GM19397 (cell line): Measurements from ENCODE around the gene SPEM1.
"Not testable (repeated sequence)": the region's sequence is repeated elsewhere in the genome, so short reads cannot be mapped to it uniquely, and the experiment has no call there.

ENCODE experiments used
- ATAC-seq: cut with Tn5 transposase; IDR thresholded peaks from one replicate; pipeline ENCODE4 v1.9.1; 2021; ENCODE audit warnings: mild to moderate bottlenecking, moderate library complexity; ENCODE audit not compliant: unreplicated experiment

SPEM1 gene

DNA sequence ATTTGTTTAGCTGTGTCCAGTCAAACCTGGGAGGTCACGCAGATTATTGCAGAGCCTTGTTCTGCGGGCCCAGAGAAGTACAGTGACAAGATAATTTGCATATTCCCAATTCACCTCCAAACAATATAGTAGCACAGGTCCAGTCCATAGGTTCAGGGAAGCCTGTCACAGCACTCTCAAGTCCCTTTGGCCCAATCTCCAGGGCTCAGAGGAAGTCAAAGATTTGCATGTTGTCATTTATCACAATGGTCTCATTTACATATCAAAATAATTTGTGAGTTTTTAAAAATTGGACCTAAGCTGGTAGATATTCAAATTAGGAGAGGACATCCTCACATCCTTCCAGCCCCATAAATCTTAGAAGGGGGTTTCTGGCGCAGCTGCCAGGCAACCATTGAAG lies 47.4 kb downstream of the SPEM1 start:
- ATAC-seq, result no peak

DNA sequence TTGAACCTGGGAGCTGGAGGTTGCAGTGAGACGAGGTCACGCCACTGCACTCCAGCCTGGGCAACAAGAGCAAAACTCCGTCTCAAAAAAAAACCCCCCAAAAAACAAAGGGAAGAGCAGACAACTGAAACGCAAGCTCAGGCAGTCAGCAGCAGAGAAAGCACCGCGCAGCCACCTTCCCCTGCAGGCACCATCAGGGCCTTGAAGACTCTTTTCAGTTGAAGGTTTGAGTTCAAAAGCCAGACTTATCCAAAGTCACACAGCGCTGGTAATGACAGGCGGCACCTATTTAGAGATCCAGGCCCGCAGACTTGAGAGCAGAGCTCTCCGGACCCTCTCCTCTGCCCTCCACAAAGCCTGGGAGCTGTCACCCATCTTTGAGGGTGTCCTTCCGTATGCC lies 48.2 kb downstream of the SPEM1 start:
- no peak for ATAC-seq

DNA sequence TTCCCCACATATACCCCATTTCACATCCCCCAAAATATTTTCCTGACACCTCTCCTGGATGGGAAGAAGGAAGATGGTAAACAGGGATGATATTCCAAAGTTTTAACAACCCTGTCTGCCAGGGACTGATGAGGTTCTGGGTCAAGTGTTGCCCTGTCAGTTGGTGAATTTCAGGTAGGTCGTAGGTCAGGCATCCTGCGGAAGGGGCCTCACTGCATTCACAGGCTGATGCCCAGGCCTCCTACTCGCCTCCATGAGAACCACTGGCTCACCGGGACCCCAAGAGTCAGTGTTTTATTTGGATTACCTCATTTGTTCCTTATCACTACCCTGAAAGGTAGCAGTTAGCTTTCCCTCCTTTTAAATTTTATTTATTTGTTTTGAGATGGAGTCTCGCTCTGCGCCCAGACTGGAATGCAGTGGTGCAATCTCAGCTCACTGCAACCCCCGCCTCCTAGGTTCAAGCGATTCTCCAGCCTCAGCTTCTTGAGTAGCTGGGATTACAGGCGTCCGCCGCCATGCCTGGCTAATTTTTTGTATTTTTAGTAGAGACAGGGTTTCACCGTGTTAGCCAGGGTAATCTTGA lies 48.8 kb downstream of the SPEM1 start:
- no peak for ATAC-seq

DNA sequence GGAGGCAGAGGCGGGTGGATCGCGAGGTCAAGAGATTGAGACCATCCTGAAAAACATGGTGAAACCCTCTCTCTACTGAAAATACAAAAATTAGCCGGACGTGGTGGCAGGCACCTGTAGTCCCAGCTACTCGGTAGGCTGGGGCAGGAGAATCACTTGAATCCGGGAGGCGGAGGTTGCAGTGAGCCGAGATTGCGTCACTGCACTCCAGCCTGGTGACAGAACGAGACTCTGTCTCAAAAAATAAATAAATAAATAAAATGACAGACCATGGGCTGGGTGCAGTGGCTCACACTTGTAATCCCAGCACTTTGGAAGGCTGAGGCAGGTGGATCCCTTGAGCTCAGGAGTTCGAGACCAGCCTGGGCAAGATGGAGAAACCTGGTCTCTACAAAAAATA lies 49.7 kb downstream of the SPEM1 start:
- ATAC-seq, result not testable (repeated sequence)

DNA sequence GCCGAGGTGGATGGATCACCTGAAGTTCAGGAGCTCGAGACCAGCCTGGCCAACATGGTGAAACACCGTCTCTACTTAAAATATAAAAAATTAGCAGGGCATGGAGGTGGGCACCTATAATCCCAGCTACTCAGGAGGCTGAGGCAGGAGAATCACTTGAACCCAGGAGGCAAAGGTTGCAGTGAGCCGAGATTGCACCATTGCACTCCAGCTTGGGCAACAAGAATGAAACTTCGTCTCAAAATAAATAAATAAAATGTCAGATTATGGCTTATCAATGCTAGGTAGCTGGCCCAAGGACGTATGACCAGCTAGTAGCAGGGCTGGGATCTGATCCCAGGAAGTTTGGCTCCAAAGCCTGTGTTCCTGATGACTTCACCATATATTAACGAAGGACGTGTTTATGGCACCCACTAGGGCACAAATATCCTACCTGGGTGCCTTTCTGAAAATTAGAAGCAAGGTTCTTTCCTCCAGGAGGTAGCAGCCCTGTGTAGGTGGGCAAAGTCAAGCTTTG lies 50.4 kb downstream of the SPEM1 start:
- not testable (repeated sequence) for ATAC-seq
